GM12875 (cell line): Measurements from ENCODE around the gene PTPRD.

ENCODE experiments used
- H3K4me3 ChIP-seq: one replicate; pipeline ENCODE4 v1.5.1; 2011; ENCODE audit warnings: low read depth, low read length, control low read depth
- TF ChIP-seq, protein P1 (sequence below): IDR thresholded peaks from 2 replicates; pipeline ENCODE4 v1.5.1; 2011; ENCODE audit warnings: low read depth, mild to moderate bottlenecking, control low read depth, inconsistent platforms, low read length, moderate library complexity, borderline replicate concordance; ENCODE audit not compliant: insufficient read depth

Gene PTPRD

DNA sequence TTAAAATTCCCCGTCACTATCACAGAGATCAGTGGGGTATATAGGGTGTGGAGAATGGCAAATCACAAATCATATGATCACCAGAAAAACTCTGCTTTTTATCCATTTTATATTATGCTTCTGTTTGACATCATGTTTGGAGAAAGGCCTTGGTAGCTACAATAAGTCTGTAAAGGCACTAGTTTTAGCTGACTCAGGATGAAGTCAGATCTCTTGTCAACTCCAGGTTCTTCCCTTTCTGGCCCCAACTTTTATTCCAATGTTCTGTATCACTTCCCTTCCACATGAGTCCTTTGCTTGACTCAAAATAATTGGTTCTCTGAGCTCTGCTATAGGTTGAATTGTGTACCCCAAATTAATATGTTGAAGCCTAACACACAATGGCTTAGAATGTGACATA lies 484.9 kb downstream of the PTPRD start:
- TF ChIP-seq, protein P1, sequence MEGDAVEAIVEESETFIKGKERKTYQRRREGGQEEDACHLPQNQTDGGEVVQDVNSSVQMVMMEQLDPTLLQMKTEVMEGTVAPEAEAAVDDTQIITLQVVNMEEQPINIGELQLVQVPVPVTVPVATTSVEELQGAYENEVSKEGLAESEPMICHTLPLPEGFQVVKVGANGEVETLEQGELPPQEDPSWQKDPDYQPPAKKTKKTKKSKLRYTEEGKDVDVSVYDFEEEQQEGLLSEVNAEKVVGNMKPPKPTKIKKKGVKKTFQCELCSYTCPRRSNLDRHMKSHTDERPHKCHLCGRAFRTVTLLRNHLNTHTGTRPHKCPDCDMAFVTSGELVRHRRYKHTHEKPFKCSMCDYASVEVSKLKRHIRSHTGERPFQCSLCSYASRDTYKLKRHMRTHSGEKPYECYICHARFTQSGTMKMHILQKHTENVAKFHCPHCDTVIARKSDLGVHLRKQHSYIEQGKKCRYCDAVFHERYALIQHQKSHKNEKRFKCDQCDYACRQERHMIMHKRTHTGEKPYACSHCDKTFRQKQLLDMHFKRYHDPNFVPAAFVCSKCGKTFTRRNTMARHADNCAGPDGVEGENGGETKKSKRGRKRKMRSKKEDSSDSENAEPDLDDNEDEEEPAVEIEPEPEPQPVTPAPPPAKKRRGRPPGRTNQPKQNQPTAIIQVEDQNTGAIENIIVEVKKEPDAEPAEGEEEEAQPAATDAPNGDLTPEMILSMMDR = no peak
- no peak overlapping the region for H3K4me3 ChIP-seq

DNA sequence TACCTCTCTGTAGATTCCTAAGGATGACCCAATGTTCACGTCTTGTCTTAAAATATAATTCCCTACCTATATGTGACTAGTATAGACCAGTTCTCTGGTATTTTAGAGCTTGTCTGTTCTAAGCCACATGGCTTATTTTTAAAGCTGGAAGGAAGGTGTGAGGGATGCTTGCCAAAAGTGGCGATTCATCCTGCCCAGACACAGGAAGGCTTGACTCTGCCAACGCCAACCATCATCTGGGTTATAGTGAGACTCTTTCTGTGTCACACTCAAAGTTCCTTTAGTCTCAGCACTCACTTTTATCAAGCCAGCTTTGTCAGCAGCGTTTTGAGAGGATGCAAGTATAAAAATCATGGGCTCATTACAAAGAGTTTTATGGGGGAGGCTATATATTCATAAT lies 500.0 kb downstream of the PTPRD start:
- H3K4me3 ChIP-seq = no peak overlapping the region

DNA sequence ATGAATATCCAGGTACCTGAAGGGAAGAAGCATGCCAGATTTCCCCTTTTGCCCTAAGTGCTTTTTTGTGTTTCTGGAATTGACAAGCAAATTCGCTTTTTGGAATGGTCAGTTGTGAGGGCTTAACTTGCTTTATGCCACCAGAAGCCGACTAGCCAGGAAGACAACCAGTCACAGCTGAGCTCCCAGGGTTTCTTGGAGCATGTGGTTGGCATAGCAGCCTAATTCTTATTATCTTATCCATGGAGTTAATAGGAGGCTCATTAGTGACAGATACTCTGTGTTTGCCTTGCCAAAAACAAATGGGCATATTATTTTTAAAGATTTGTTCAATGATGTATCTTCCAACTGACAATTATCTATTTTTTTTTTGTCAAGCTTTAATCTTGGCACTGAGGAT lies 500.7 kb downstream of the PTPRD start:
- H3K4me3 ChIP-seq = no peak overlapping the region
- TF ChIP-seq, protein P1 = no peak

More for the DNA sequence above, 500.0 kb downstream of the PTPRD start:
- TF ChIP-seq, protein P1 = no peak

DNA sequence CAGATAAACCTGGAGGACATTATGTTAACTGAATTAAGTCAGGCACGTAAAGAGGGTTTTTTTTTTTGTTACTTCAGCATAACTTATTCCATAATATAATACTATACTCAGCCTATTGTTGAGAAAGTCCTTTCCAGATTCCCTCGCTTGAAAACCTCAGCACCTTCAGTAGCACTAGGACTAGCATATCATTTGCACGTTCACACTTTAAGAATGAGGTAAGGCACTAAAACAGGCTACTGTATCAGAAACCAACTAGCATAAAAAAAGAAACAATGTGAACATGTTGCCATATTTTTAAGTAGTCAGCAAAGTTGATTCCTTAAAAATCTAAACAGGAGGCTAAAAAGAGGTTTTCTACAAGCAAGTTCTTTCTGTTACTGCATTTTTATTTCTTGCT lies 504.0 kb downstream of the PTPRD start:
- no peak overlapping the region for H3K4me3 ChIP-seq
- TF ChIP-seq, protein P1 = no peak

DNA sequence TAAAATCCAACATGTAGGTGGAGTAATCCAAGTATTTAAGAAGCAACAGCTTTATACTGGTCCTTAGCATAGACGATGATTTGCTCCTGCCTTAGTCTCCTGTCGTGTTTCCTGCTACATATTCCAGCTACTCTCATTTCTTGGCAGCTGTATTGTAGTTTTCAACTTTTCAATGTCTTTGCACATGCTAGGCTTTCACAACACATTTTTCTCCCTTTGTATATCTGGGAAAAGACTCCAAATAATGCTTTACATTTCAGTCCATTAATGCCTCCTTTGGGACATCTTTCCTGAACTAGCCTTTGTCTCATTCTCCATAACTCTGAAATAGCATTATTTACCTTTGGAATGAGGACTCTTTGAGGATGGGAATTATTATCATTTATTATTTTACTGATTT lies 508.0 kb downstream of the PTPRD start:
- TF ChIP-seq, protein P1 = no peak
- no peak overlapping the region for H3K4me3 ChIP-seq

DNA sequence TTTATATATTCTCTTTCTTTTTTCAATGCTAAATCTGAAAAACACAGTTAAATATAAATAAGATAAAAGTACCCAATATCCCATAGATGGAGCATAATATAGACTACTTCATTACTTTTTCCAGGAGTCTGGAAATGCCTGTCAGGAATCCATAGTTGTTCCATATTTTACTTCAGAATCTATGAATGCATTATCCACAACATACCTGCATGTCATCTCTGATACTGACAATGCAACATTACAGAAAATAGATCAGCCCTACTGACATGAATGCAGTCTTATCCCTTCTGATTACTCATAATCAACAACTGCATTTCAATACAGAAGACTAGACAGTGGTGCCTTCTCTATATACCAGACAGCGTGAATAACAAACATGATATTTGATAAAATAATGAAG lies 517.6 kb downstream of the PTPRD start:
- TF ChIP-seq, protein P1 = no peak
- no peak overlapping the region for H3K4me3 ChIP-seq

DNA sequence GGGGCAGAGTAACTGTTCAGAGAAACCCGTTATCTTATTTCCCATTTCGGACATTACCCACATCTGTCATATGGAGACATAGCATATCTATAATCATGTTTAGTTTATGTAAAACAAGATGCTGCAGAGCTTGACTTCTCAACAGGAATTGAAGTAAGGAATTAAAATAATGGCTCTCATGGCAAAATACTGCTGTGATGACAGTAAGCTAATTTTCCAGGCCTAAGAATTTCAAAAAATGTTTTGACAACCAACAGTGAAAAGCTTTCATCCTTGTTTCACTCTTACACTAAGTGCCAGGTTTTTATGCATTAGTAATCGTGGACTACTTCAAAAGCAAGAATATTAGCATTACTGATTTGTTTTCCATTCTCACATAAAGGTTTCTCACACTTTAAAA lies 518.2 kb downstream of the PTPRD start:
- TF ChIP-seq, protein P1 = no peak
- no peak overlapping the region for H3K4me3 ChIP-seq
